ENCODE results near the gene LRRC4B.

GRCh38 chr19:50546527-50547221, 21.6 kb downstream of the LRRC4B start:
- TF ChIP-seq SIN3A (conservative IDR thresholded peaks at IDR 0.05 in 1 of 2, IDR thresholded peaks at IDR 0.05 in 1 of 2; ENCODE audit: low read depth in 1 of 2, low read length in 2 of 2) (no peak), MAX (IDR thresholded peaks at IDR 0.05) (no peak), CTCF (IDR thresholded peaks at IDR 0.05; ENCODE audit: control extremely low read depth in 1 of 3, insufficient read depth in 1 of 3, low read depth in 1 of 3, low read length in 3 of 3) (no peak), SP2 (IDR thresholded peaks at IDR 0.05; ENCODE audit: low read length) (no peak)
